Colonic mucosa (tissue), 4 donors: ENCODE measurements around the gene HIVEP1. TPM values are rescaled to one million over a fixed set of nuclear protein-coding genes. Genes with fewer than 3 reads are reported as not detected.

Experiments used
- DNase-seq: peaks from one replicate; pipeline ENCODE4 v3.0.0-alpha.2; 2020
- H3K27ac ChIP-seq: fragments of 200-600 bp; one replicate; pipeline ENCODE4 v1.8.0; 2021
- H3K27me3 ChIP-seq: fragments of 200-600 bp; one replicate; pipeline ENCODE4 v1.8.0; 2021
- H3K36me3 ChIP-seq: fragments of 200-600 bp; one replicate; pipeline ENCODE4 v1.8.0; 2021
- H3K4me1 ChIP-seq: fragments of 200-600 bp; one replicate; pipeline ENCODE4 v1.8.0; 2021; ENCODE audit warnings: mild to moderate bottlenecking
- H3K4me3 ChIP-seq: fragments of 200-600 bp; one replicate; pipeline ENCODE4 v1.8.0; 2021
- H3K9ac ChIP-seq, 2 donors: one replicate each; pipeline ENCODE4 v1.7.0; 2013; ENCODE audit warnings: control low read depth in 2 of 2, low read depth in 2 of 2, low read length in 2 of 2
- H3K9me3 ChIP-seq: fragments of 200-600 bp; one replicate; pipeline ENCODE4 v1.8.0; 2021
- intact Hi-C: fragments of 100-400 bp; cut with DNase I; formaldehyde crosslinking; loops from one replicate; pipeline ENCODE4 v1.14.1; 2022
- total RNA-seq, 2 donors: library from RNA; stranded (reverse); fragmentation: NEBNext Ultra II Directional in 1 of 2; extraction: Animal tissue kit (Norgen Biotek cat#: 25700) in 1 of 2; gene quantifications; one replicate each; pipeline ENCODE4 v1.2.1, GENCODE V29; 2021
- TF ChIP-seq, protein P1 (sequence below): fragments of 200-600 bp; IDR thresholded peaks from one replicate; pipeline ENCODE4 v1.8.0; 2022; ENCODE audit warnings: antibody characterized with exemption, mild to moderate bottlenecking
- donor health status: healthy.
- donor health status: DM: no; HTN: no; CAD: no.
- donor health status: DM: no; HTN: no; CAD: no.

HIVEP1 gene
- total RNA-seq, 2 donors from 2014 or later, result 22.2 to 27.9 TPM

DNA sequence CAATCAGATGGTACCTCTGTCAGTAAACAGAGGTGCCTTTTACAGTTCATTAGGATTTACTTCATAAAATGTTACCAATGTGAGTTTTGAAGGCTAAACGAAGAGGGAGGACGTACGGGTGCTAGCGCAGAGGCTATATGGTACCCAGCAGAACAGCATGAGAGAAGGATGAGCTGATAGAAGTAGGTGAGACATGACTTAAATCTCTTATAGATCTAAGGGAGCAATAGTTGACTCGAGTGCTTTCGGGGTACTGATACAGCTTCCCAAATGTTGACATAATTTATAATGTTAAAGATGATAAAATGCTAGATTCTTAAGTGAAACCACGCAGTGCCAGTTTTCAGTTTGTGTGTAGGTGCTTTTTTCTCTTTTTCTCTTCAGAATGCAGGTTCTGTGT is 72.6 kb downstream of the HIVEP1 start:
- TF ChIP-seq, protein P1, sequence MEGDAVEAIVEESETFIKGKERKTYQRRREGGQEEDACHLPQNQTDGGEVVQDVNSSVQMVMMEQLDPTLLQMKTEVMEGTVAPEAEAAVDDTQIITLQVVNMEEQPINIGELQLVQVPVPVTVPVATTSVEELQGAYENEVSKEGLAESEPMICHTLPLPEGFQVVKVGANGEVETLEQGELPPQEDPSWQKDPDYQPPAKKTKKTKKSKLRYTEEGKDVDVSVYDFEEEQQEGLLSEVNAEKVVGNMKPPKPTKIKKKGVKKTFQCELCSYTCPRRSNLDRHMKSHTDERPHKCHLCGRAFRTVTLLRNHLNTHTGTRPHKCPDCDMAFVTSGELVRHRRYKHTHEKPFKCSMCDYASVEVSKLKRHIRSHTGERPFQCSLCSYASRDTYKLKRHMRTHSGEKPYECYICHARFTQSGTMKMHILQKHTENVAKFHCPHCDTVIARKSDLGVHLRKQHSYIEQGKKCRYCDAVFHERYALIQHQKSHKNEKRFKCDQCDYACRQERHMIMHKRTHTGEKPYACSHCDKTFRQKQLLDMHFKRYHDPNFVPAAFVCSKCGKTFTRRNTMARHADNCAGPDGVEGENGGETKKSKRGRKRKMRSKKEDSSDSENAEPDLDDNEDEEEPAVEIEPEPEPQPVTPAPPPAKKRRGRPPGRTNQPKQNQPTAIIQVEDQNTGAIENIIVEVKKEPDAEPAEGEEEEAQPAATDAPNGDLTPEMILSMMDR, result no peak
- H3K27ac ChIP-seq, result no peak overlapping the region
- no peaks in the 10 kb centered on the region for H3K4me1 ChIP-seq
- H3K9me3 ChIP-seq, result no peaks in the 10 kb centered on the region
- H3K36me3 ChIP-seq, result no peaks in the 10 kb centered on the region
- intact Hi-C loops, result no loop called here
- DNase-seq, result no peak
- no peak overlapping the region for H3K4me3 ChIP-seq
- no peaks in the 10 kb centered on the region for H3K27me3 ChIP-seq
- H3K9ac ChIP-seq, result no peak overlapping the region

DNA sequence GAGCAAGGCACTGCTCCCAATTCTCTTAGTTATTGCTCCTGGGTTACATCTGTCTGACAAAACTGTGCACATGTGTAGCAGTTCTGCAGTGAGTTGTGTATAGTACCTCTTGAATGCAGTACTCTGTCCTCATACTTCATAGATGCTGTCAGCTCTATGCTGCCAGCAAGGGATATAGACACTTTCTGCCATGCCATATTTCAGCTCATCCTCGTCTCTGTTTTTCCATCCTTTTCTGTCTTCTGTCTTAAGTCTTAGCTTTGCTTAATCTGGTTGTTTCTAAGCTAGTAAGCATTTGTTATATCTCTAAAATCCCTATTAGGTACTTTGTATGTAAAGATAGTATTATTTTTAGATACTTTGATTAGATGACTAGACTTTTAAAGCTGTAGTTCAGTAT is 76.4 kb downstream of the HIVEP1 start:
- TF ChIP-seq, protein P1, result no peak
- Histone ChIP-seq H3K27ac (no peak overlapping the region), H3K36me3 (no peaks in the 10 kb centered on the region), H3K27me3 (no peaks in the 10 kb centered on the region), H3K4me3 (no peak overlapping the region), H3K9me3 (no peaks in the 10 kb centered on the region), H3K9ac (no peak overlapping the region), H3K4me1 (no peaks in the 10 kb centered on the region)
- intact Hi-C loops, result no loop called here
- DNase-seq, result no peak

DNA sequence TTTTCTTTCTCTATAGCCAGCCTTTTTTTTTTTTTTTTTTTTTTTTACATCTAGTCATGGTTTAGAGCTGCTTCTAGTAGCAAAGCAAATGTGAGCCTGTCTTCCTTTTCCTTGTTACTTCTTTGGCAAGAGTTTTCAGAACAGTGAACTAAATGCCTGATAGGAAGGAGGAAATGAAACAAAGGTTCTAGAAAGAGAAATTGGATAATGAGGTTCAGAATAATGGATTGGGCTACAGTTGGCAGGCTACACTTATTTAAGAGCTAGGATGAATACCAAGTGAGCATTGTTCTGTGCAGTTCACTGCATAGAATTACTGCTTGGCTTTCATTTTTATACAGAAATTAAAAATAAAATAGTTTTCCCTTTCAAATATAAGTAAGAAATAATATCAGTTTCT is 78.6 kb downstream of the HIVEP1 start:
- no peak for DNase-seq
- Histone ChIP-seq H3K9ac (no peak overlapping the region), H3K4me1 (no peaks in the 10 kb centered on the region), H3K27me3 (no peaks in the 10 kb centered on the region), H3K9me3 (no peaks in the 10 kb centered on the region), H3K4me3 (no peak overlapping the region), H3K27ac (no peak overlapping the region), H3K36me3 (no peaks in the 10 kb centered on the region)
- intact Hi-C loops, result no loop called here
- TF ChIP-seq, protein P1, result no peak

DNA sequence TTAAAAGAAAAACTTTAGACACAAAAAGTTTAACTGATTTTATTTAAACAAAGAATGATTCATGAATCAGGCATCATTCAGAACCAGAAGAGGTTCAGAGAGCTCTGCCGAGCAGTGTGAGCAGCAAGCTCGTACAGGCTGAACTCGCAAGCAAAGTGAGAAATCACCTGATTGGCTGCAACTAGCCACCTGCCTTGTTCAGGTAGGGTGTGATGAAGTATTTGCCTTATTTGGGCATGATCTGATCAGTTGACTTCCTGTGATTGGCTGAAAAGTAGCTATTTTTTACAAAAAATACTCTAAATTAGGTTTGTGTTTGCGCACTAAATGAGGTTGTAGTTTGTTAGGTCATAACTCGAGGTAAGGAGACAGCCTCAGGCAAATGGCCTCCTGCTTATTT is 80.7 kb downstream of the HIVEP1 start:
- no peaks in the 10 kb centered on the region for H3K9me3 ChIP-seq
- TF ChIP-seq, protein P1, result no peak
- no peak overlapping the region for H3K27ac ChIP-seq
- no peaks in the 10 kb centered on the region for H3K36me3 ChIP-seq
- no peaks in the 10 kb centered on the region for H3K4me1 ChIP-seq
- H3K9ac ChIP-seq, result no peak overlapping the region
- no peak for DNase-seq
- H3K4me3 ChIP-seq, result no peak overlapping the region
- intact Hi-C loops, result no loop called here
- no peaks in the 10 kb centered on the region for H3K27me3 ChIP-seq

DNA sequence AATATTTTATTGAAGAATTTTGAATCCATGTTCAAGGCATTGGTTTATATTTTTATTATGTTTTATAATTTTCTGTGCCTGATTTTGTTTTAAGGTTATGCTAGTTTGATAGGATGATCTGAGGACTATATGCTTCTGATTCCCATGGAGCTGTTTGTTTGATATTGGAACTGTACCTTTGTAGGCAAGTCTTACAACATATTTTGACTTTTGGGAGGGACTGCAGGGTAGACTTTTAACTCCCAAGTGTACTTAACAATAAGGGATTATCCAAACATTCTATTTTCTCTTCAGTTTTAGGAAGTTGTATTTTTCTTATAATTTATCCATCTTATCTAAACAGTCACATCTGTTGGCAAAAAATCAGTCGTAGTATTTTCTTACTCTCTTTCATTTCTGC is 82.6 kb downstream of the HIVEP1 start:
- Histone ChIP-seq H3K36me3 (no peaks in the 10 kb centered on the region), H3K27me3 (no peaks in the 10 kb centered on the region), H3K4me1 (no peaks in the 10 kb centered on the region), H3K9ac (no peak overlapping the region), H3K4me3 (no peak overlapping the region), H3K9me3 (no peaks in the 10 kb centered on the region), H3K27ac (no peak overlapping the region)
- intact Hi-C loops, result no loop called here
- DNase-seq, result no peak
- TF ChIP-seq, protein P1, result no peak

DNA sequence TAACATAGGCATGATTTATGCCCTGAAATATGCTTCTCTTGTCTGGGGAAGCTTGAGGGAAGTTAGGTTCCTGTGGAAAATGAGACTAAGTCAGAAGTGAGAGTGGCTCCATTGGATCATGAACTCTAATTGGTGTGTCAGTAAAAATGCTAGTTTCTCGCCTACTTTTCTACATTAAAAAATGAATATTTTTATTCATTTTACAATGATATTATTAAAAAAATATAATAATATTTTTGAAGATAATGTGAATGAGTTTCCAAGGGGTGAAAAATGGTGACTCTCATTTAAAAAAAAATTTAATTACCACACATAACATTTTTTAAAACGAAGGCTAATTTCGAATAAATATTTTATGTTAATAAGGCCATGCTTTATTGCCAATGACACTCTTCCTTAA is 84.2 kb downstream of the HIVEP1 start:
- TF ChIP-seq, protein P1, result no peak
- Histone ChIP-seq H3K27ac (no peak overlapping the region), H3K4me1 (no peaks in the 10 kb centered on the region), H3K36me3 (no peaks in the 10 kb centered on the region), H3K9me3 (no peaks in the 10 kb centered on the region), H3K27me3 (no peaks in the 10 kb centered on the region), H3K9ac (no peak overlapping the region), H3K4me3 (no peak overlapping the region)
- intact Hi-C loops, result no loop called here
- no peak for DNase-seq
